ENCODE results near the gene TGIF2LY. TPM values are rescaled to one million over a fixed set of nuclear protein-coding genes. Genes with fewer than 3 reads are reported as not detected.
"Not testable (repeated sequence)": the region's sequence is repeated elsewhere in the genome, so short reads cannot be mapped to it uniquely, and the experiment has no call there.

The TGIF2LY gene
- not detected for total RNA-seq

DNA sequence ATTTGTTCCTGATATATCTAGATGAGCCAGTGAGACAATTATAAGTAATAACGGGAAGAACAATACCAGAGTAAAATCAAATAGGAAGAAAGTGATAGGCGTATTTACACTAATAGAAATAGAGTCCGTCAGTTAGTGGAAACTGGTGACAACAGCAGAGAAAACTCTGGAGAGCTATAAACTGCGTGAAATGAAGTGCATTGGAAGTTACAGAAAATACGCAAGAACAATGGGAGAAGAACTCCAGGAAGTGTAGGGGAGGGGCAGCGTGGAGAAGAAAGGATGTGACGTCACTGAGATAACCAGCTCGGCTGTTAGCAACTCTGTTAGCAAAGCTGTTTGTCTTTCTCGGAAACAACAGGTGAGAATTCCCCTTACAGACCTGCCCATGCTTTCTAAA is at the start of gene TGIF2LY:
Gene TGIF2LY (plus strand): TSS at position 301 of the 400 bp plus-strand sequence. CDS start 178 bp downstream, outside the sequence.
- not testable (repeated sequence) for TF ChIP-seq CTCF (IDR thresholded peaks at IDR 0.05; ENCODE audit: low read depth)

Small RNA genes lying within 50 kb of the gene (small RNA-seq; reads per million reads assigned to genes)
- not detected for gene PRRC2CP1
